HepG2 (cell line): ENCODE measurements around the gene SOX13. TPM values are rescaled to one million over a fixed set of nuclear protein-coding genes. Genes with fewer than 3 reads are reported as not detected.

Experiments
- GZF1 ChIP-seq: sonication (generic); formaldehyde crosslinking; IDR thresholded peaks from 2 replicates; pipeline ENCODE4 v1.5.1; 2020; ENCODE audit warnings: mild to moderate bottlenecking, missing genetic modification reagents
- HDAC1 ChIP-seq: sonication (generic); formaldehyde crosslinking; IDR thresholded peaks from 2 replicates; pipeline ENCODE4 v1.5.1; 2020; ENCODE audit warnings: mild to moderate bottlenecking, missing genetic modification reagents
- HDAC6 ChIP-seq: fragments of 200-600 bp; sonication (generic); IDR thresholded peaks from 2 replicates; pipeline ENCODE4 v1.7.0; 2017; ENCODE audit warnings: mild to moderate bottlenecking, antibody characterized with exemption, low read length, low read depth
- HNF4G ChIP-seq, 2 experiments: sonication (generic) in 1 of 2; formaldehyde crosslinking in 1 of 2; IDR thresholded peaks; 2 replicates each; pipeline versions ENCODE4 v1.4.0 to v1.6.1; 2011 to 2020; ENCODE audit warnings: borderline replicate concordance in 2 of 2, low read depth in 2 of 2, mild to moderate bottlenecking in 2 of 2, low read length in 1 of 2, missing genetic modification reagents in 1 of 2, moderate library complexity in 1 of 2
- HOXA9 ChIP-seq: sonication (generic); formaldehyde crosslinking; IDR thresholded peaks from 2 replicates; pipeline ENCODE4 v1.8.1; 2022; ENCODE audit warnings: missing genetic modification reagents, mild to moderate bottlenecking, moderate library complexity, borderline replicate concordance
- KLF9 ChIP-seq: IDR thresholded peaks from 2 replicates; pipeline ENCODE4 v1.6.1; 2016; ENCODE audit warnings: low read depth
- MAFK ChIP-seq, 2 experiments: IDR thresholded peaks in 1 of 2; conservative IDR thresholded peaks in 1 of 2; 2 replicates each; pipeline ENCODE4 v1.6.1; 2011; ENCODE audit warnings: improper control_type of control experiment in 2 of 2, low read length in 2 of 2
- MBD4 ChIP-seq: IDR thresholded peaks from 2 replicates; pipeline ENCODE4 v1.6.1; 2012; ENCODE audit warnings: low read length, inconsistent platforms, borderline replicate concordance
- NFE2L2 ChIP-seq: fragments of 150-350 bp; IDR thresholded peaks from 2 replicates; pipeline ENCODE4 v1.6.1; 2014; ENCODE audit warnings: low read length
- RBAK ChIP-seq: sonication (generic); formaldehyde crosslinking; IDR thresholded peaks from 2 replicates; pipeline ENCODE4 v1.5.1; 2020; ENCODE audit warnings: mild to moderate bottlenecking, missing genetic modification reagents
- TFAP4 ChIP-seq: sonication (generic); IDR thresholded peaks from 2 replicates; pipeline ENCODE4 v1.6.1; 2016; ENCODE audit warnings: low read depth, borderline replicate concordance
- ZFX ChIP-seq: sonication (generic); formaldehyde crosslinking; IDR thresholded peaks from 2 replicates; pipeline ENCODE4 v1.4.0; 2020; ENCODE audit warnings: mild to moderate bottlenecking, low read depth, missing genetic modification reagents, moderate library complexity
- ZNF142 ChIP-seq: sonication (generic); formaldehyde crosslinking; IDR thresholded peaks from 2 replicates; pipeline ENCODE4 v1.4.0; 2020; ENCODE audit warnings: missing genetic modification reagents
- ZNF276 ChIP-seq: sonication (generic); formaldehyde crosslinking; IDR thresholded peaks from 2 replicates; pipeline ENCODE4 v1.4.0; 2020; ENCODE audit warnings: mild to moderate bottlenecking, low read depth, missing genetic modification reagents
- ZNF292 ChIP-seq: sonication (generic); formaldehyde crosslinking; IDR thresholded peaks from 2 replicates; pipeline ENCODE4 v1.8.1; 2022; ENCODE audit warnings: mild to moderate bottlenecking, low read depth, missing genetic modification reagents, borderline replicate concordance
- ZNF570 ChIP-seq: sonication (generic); formaldehyde crosslinking; IDR thresholded peaks from 2 replicates; pipeline ENCODE4 v1.4.0; 2020; ENCODE audit warnings: mild to moderate bottlenecking, missing genetic modification reagents, borderline replicate concordance
- ZNF574 ChIP-seq: sonication (generic); formaldehyde crosslinking; IDR thresholded peaks from 2 replicates; pipeline ENCODE4 v1.4.0; 2020; ENCODE audit warnings: missing genetic modification reagents
- ZSCAN9 ChIP-seq: IDR thresholded peaks from 2 replicates; pipeline ENCODE4 v1.6.1; 2016; ENCODE audit warnings: borderline replicate concordance
- polyA plus RNA-seq, 8 experiments: library from polyadenylated mRNA; depleted of rRNA in 3 of 8; stranded (reverse) in 7 of 8; unstranded in 1 of 8; fragments of >200 nt; fragmentation: Illumina TruSeq in 4 of 8; extraction: Trizol in 4 of 8; gene quantifications; 2 replicates each; pipeline versions ENCODE4 v1.2.1 to v1.2.3, GENCODE V29; 2011 to 2016; ENCODE audit warnings: low read depth in 4 of 8, missing spikeins in 1 of 8, mixed read lengths in 1 of 8; ENCODE audit not compliant: insufficient read depth in 1 of 8
- total RNA-seq, 5 experiments: library from RNA; depleted of rRNA; stranded (reverse); fragments of >200 nt; fragmentation: Illumina TruSeq; extraction: Trizol; gene quantifications; 2 replicates each; pipeline ENCODE4 v1.2.3, GENCODE V29; 2016; ENCODE audit warnings: low read depth in 1 of 5

The SOX13 gene
- total and polyA plus RNA-seq, 2 of the 13 experiments (the other 11 are each of a cell fraction or from before 2014, with no cell fraction given): 13.3 to 15.8 TPM

GRCh38 chr1:204145033-204145504 lies 72.2 kb downstream of the SOX13 start (continued):
- TF ChIP-seq ZNF574 (CRISPR knock-in tag): peak; percentile 74; the same call in 1 of the 2 replicates
- TF ChIP-seq ZNF570: no peak
- TF ChIP-seq HDAC1 (CRISPR knock-in tag): peak; percentile 76; the same call in 1 of the 2 replicates
- no peak for TF ChIP-seq HDAC6
- TF ChIP-seq HOXA9 (CRISPR knock-in tag): no peak
- TF ChIP-seq GZF1 (CRISPR knock-in tag): no peak
- no peak for TF ChIP-seq ZSCAN9 (CRISPR knock-in tag)
- TF ChIP-seq ZNF276 (CRISPR knock-in tag): no peak
- TF ChIP-seq KLF9: no peak
- peak; percentile 77; the same call in 1 of the 2 replicates for TF ChIP-seq ZNF292 (CRISPR knock-in tag)
- TF ChIP-seq ZNF142: no peak
- no peak for TF ChIP-seq MBD4
- TF ChIP-seq MAFK (conservative IDR thresholded peaks at IDR 0.05 in 1 of 2, IDR thresholded peaks at IDR 0.05 in 1 of 2; ENCODE audit: low read length in 2 of 2): peak in 1 of 2 experiments; percentile 19; a peak in 1 of 4 replicates
- no peak for TF ChIP-seq RBAK (CRISPR knock-in tag)
- TF ChIP-seq HNF4G (IDR thresholded peaks at IDR 0.05; ENCODE audit: borderline replicate concordance, low read depth, low read length): peak; percentile 98
- TF ChIP-seq HNF4G (CRISPR knock-in tag; IDR thresholded peaks at IDR 0.05; ENCODE audit: borderline replicate concordance, low read depth): peak; percentile 92
- TF ChIP-seq TFAP4: peak; percentile 69; the same call in 1 of the 2 replicates
- TF ChIP-seq ZFX (CRISPR knock-in tag): no peak
- TF ChIP-seq NFE2L2: no peak
